Neural cell (in vitro differentiated cells): Measurements from ENCODE around the gene BCAS2. TPM values are rescaled to one million over a fixed set of nuclear protein-coding genes. Genes with fewer than 3 reads are reported as not detected.

ENCODE experiments used
- H2AFZ ChIP-seq: fragments of 200-600, 300-800 bp; sonication (generic), shearing (Covaris generic); 2 replicates; pipeline ENCODE4 v1.6.0; 2014; ENCODE audit warnings: low read depth, mild to moderate bottlenecking, antibody characterized with exemption, low read length, moderate library complexity
- H3F3A ChIP-seq: fragments of 200-600 bp; shearing (Covaris generic); 2 replicates; pipeline ENCODE4 v1.6.1; 2016; ENCODE audit warnings: mild to moderate bottlenecking, moderate library complexity, mixed read lengths, antibody characterized with exemption, low read length; ENCODE audit not compliant: insufficient read depth, poor library complexity, severe bottlenecking
- H3K27ac ChIP-seq: fragments of 200-600, 300-800 bp; sonication (generic), shearing (Covaris generic); 2 replicates; pipeline ENCODE4 v1.5.1; 2014; ENCODE audit warnings: mild to moderate bottlenecking, low read length, moderate library complexity
- H3K27me3 ChIP-seq: fragments of 300-800, 200-600 bp; sonication (generic), shearing (Covaris generic); 2 replicates; pipeline ENCODE4 v1.6.0; 2014; ENCODE audit warnings: mild to moderate bottlenecking, low read depth, low read length, moderate library complexity; ENCODE audit not compliant: insufficient read depth
- H3K36me3 ChIP-seq: fragments of 300-800, 200-600 bp; sonication (generic), shearing (Covaris generic); 2 replicates; pipeline ENCODE4 v1.5.1; 2014; ENCODE audit warnings: mild to moderate bottlenecking, antibody characterized with exemption, low read length, moderate library complexity; ENCODE audit not compliant: insufficient read depth
- H3K4me2 ChIP-seq: fragments of 300-800, 200-600 bp; sonication (generic), shearing (Covaris generic); 2 replicates; pipeline ENCODE4 v1.6.0; 2014; ENCODE audit warnings: mild to moderate bottlenecking, low read length
- H3K4me3 ChIP-seq: fragments of 300-800, 200-600 bp; sonication (generic), shearing (Covaris generic); 2 replicates; pipeline ENCODE4 v1.5.1; 2014; ENCODE audit warnings: mild to moderate bottlenecking, low read length, moderate library complexity
- H3K79me2 ChIP-seq: fragments of 200-600 bp; shearing (Covaris generic); replicated peaks from 2 replicates; pipeline ENCODE4 v1.6.0; 2014; ENCODE audit warnings: mild to moderate bottlenecking, low read length, moderate library complexity; ENCODE audit not compliant: insufficient read depth
- H3K9ac ChIP-seq: fragments of 300-800, 200-600 bp; sonication (generic), shearing (Covaris generic); 2 replicates; pipeline ENCODE4 v1.6.1; 2016; ENCODE audit warnings: mild to moderate bottlenecking, low read length, mixed read lengths
- H3K9me2 ChIP-seq: fragments of 200-600 bp; shearing (Covaris generic); 2 replicates; pipeline ENCODE4 v1.6.1; 2016; ENCODE audit warnings: mild to moderate bottlenecking, low read length, mixed read lengths; ENCODE audit not compliant: insufficient read depth
- H3K9me3 ChIP-seq: fragments of 200-600, 300-800 bp; sonication (generic), shearing (Covaris generic); 2 replicates; pipeline ENCODE4 v1.6.1; 2016; ENCODE audit warnings: mild to moderate bottlenecking, mixed run types, low read length, moderate library complexity, mixed read lengths
- H4K20me1 ChIP-seq: fragments of 200-600 bp; shearing (Covaris generic); 2 replicates; pipeline ENCODE4 v1.6.1; 2016; ENCODE audit warnings: mild to moderate bottlenecking, mixed run types; ENCODE audit not compliant: insufficient read depth
- CTCF ChIP-seq: fragments of 450-650 bp; IDR thresholded peaks from 2 replicates; pipeline ENCODE4 v1.5.1; 2014; ENCODE audit warnings: antibody characterized with exemption, mild to moderate bottlenecking, moderate library complexity; ENCODE audit not compliant: poor library complexity, severe bottlenecking
- EP300 ChIP-seq: fragments of 450-650 bp; conservative IDR thresholded peaks from 2 replicates; pipeline ENCODE4 v1.6.1; 2014; ENCODE audit warnings: antibody characterized with exemption, mild to moderate bottlenecking, moderate library complexity; ENCODE audit not compliant: poor library complexity, severe bottlenecking
- EZH2 ChIP-seq: fragments of 200-600, 300-800 bp; shearing (Covaris generic), sonication (generic); IDR thresholded peaks from 2 replicates; pipeline ENCODE4 v1.6.1; 2014; ENCODE audit warnings: antibody characterized with exemption, low read length, borderline replicate concordance, mild to moderate bottlenecking; ENCODE audit not compliant: insufficient read depth, poor library complexity, severe bottlenecking
- MXI1 ChIP-seq: fragments of 450-650 bp; conservative IDR thresholded peaks from 2 replicates; pipeline ENCODE4 v1.6.1; 2014; ENCODE audit warnings: antibody characterized with exemption, mild to moderate bottlenecking; ENCODE audit not compliant: poor library complexity, severe bottlenecking
- POLR2AphosphoS5 ChIP-seq: IDR thresholded peaks from 2 replicates; pipeline ENCODE4 v1.6.1; 2012
- RAD21 ChIP-seq: fragments of 450-650 bp; conservative IDR thresholded peaks from 2 replicates; pipeline ENCODE4 v1.6.1; 2014; ENCODE audit warnings: antibody characterized with exemption, mild to moderate bottlenecking, moderate library complexity
- REST ChIP-seq: IDR thresholded peaks from 2 replicates; pipeline ENCODE4 v1.6.1; 2012; ENCODE audit warnings: borderline replicate concordance
- SMC3 ChIP-seq: fragments of 450-650 bp; conservative IDR thresholded peaks from 2 replicates; pipeline ENCODE4 v1.6.1; 2014; ENCODE audit warnings: antibody characterized with exemption, mild to moderate bottlenecking, moderate library complexity; ENCODE audit not compliant: poor library complexity
- TAF1 ChIP-seq: IDR thresholded peaks from 2 replicates; pipeline ENCODE4 v1.6.1; 2012; ENCODE audit warnings: low read depth
- polyA plus RNA-seq: library from polyadenylated mRNA; depleted of rRNA; stranded (reverse); fragments of >200 nt; gene quantifications from 2 replicates; pipeline ENCODE4 v1.2.3, GENCODE V29; 2014

Gene BCAS2
- polyA plus RNA-seq, 1 donor from 2014 or later = 149 TPM

GRCh38 chr1:114588196-114588689 lies 6.8 kb upstream of the BCAS2 start:
- no peak overlapping the region for H3K9ac ChIP-seq
- H3K79me2 ChIP-seq = no peaks in the 10 kb centered on the region
- no peaks in the 10 kb centered on the region for H4K20me1 ChIP-seq
- no peaks in the 10 kb centered on the region for H3F3A ChIP-seq
- H3K27me3 ChIP-seq = no peaks in the 10 kb centered on the region
- H3K4me2 ChIP-seq = no peak overlapping the region
- no peaks in the 10 kb centered on the region for H3K9me3 ChIP-seq
- no peaks in the 10 kb centered on the region for H3K36me3 ChIP-seq
- H2AFZ ChIP-seq = no peak overlapping the region
- no peak for TF ChIP-seq EP300
- TF ChIP-seq EZH2 = no peak
- TF ChIP-seq CTCF = no peak
- TF ChIP-seq RAD21 = no peak
- TF ChIP-seq POLR2AphosphoS5 = no peak
- no peak for TF ChIP-seq TAF1
- no peak for TF ChIP-seq MXI1
- no peak for TF ChIP-seq SMC3
- TF ChIP-seq REST = no peak
- no peaks in the 10 kb centered on the region for H3K9me2 ChIP-seq
- no peak overlapping the region for H3K27ac ChIP-seq
- H3K4me3 ChIP-seq = no peak overlapping the region

GRCh38 chr1:114587203-114587991 lies 6.0 kb upstream of the BCAS2 start:
- Histone ChIP-seq H3K79me2 (no peaks in the 10 kb centered on the region), H3K9me2 (no peaks in the 10 kb centered on the region), H2AFZ (no peak overlapping the region), H4K20me1 (no peaks in the 10 kb centered on the region), H3K27ac (no peak overlapping the region), H3K4me2 (no peak overlapping the region), H3K9me3 (no peaks in the 10 kb centered on the region), H3K36me3 (no peaks in the 10 kb centered on the region), H3K9ac (no peak overlapping the region), H3K4me3 (no peak overlapping the region), H3F3A (no peaks in the 10 kb centered on the region), H3K27me3 (no peaks in the 10 kb centered on the region)
- TF ChIP-seq RAD21 (no peak), REST (no peak), EP300 (no peak), TAF1 (no peak), CTCF (no peak), POLR2AphosphoS5 (no peak)
